HEK293 (cell line): ENCODE results near the gene FADS2.
A peak's percentile ranks its signal among the peaks of the same experiment; 100 is the strongest.

Experiments used
- HOXD13 ChIP-seq: sonication (generic); formaldehyde crosslinking; IDR thresholded peaks from 2 replicates; pipeline ENCODE4 v1.8.0; 2022; ENCODE audit warnings: missing genetic modification reagents, borderline replicate concordance
- IKZF3 ChIP-seq: fragments of 450-650 bp; IDR thresholded peaks from 2 replicates; pipeline ENCODE4 v1.5.0; 2018; ENCODE audit warnings: missing biosample characterization, mild to moderate bottlenecking, missing genetic modification characterization, moderate library complexity
- KLF17 ChIP-seq: fragments of 450-650 bp; formaldehyde crosslinking; IDR thresholded peaks from 2 replicates; pipeline ENCODE4 v1.5.1; 2016; ENCODE audit warnings: missing biosample characterization, missing genetic modification characterization
- MYNN ChIP-seq: fragments of 450-650 bp; formaldehyde crosslinking; IDR thresholded peaks from 2 replicates; pipeline ENCODE4 v1.5.1; 2016; ENCODE audit warnings: missing biosample characterization, missing genetic modification characterization, borderline replicate concordance
- MZF1 ChIP-seq: fragments of 450-650 bp; formaldehyde crosslinking; IDR thresholded peaks from 2 replicates; pipeline ENCODE4 v1.5.1; 2017; ENCODE audit warnings: missing biosample characterization, missing genetic modification characterization, borderline replicate concordance
- PATZ1 ChIP-seq: fragments of 450-650 bp; formaldehyde crosslinking; IDR thresholded peaks from 2 replicates; pipeline ENCODE4 v1.5.1; 2016; ENCODE audit warnings: missing biosample characterization, missing genetic modification characterization
- SCRT1 ChIP-seq: fragments of 450-650 bp; formaldehyde crosslinking; IDR thresholded peaks from 2 replicates; pipeline ENCODE4 v1.5.1; 2016; ENCODE audit warnings: missing biosample characterization, missing genetic modification characterization, borderline replicate concordance
- SCRT2 ChIP-seq: fragments of 450-650 bp; formaldehyde crosslinking; IDR thresholded peaks from 2 replicates; pipeline ENCODE4 v1.5.1; 2016; ENCODE audit warnings: missing biosample characterization, missing genetic modification characterization
- ZBTB1 ChIP-seq: fragments of 450-650 bp; formaldehyde crosslinking; IDR thresholded peaks from 2 replicates; pipeline ENCODE4 v1.5.1; 2016; ENCODE audit warnings: missing biosample characterization, missing genetic modification characterization
- ZBTB10 ChIP-seq: fragments of 450-650 bp; formaldehyde crosslinking; IDR thresholded peaks from 2 replicates; pipeline ENCODE4 v1.5.1; 2016; ENCODE audit warnings: missing biosample characterization, missing genetic modification characterization
- ZBTB20 ChIP-seq: fragments of 450-650 bp; formaldehyde crosslinking; IDR thresholded peaks from 2 replicates; pipeline ENCODE4 v1.5.1; 2016; ENCODE audit warnings: missing biosample characterization, missing genetic modification characterization
- ZBTB8A ChIP-seq: fragments of 450-650 bp; formaldehyde crosslinking; IDR thresholded peaks from 2 replicates; pipeline ENCODE4 v1.5.1; 2016; ENCODE audit warnings: missing biosample characterization, missing genetic modification characterization
- ZNF133 ChIP-seq: fragments of 450-650 bp; formaldehyde crosslinking; IDR thresholded peaks from 2 replicates; pipeline ENCODE4 v1.5.1; 2016; ENCODE audit warnings: missing biosample characterization, missing genetic modification characterization
- ZNF155 ChIP-seq: fragments of 450-650 bp; formaldehyde crosslinking; IDR thresholded peaks from 2 replicates; pipeline ENCODE4 v1.5.1; 2016; ENCODE audit warnings: missing biosample characterization, missing genetic modification characterization
- ZNF341 ChIP-seq: fragments of 450-650 bp; formaldehyde crosslinking; IDR thresholded peaks from 2 replicates; pipeline ENCODE4; 2016; ENCODE audit warnings: low read depth, missing biosample characterization, missing genetic modification characterization
- ZNF362 ChIP-seq: fragments of 450-650 bp; formaldehyde crosslinking; IDR thresholded peaks from 2 replicates; pipeline ENCODE4 v1.5.1; 2016; ENCODE audit warnings: missing biosample characterization, missing genetic modification characterization
- ZNF398 ChIP-seq: fragments of 450-650 bp; formaldehyde crosslinking; IDR thresholded peaks from 2 replicates; pipeline ENCODE4 v1.5.1; 2017; ENCODE audit warnings: missing biosample characterization, missing genetic modification characterization
- ZNF449 ChIP-seq: fragments of 450-650 bp; formaldehyde crosslinking; IDR thresholded peaks from 2 replicates; pipeline ENCODE4 v1.5.1; 2017; ENCODE audit warnings: missing biosample characterization, mild to moderate bottlenecking, missing genetic modification characterization, moderate library complexity
- ZNF501 ChIP-seq: fragments of 450-650 bp; formaldehyde crosslinking; IDR thresholded peaks from 2 replicates; pipeline ENCODE4 v1.5.1; 2016; ENCODE audit warnings: missing biosample characterization, missing genetic modification characterization
- ZNF529 ChIP-seq: fragments of 450-650 bp; formaldehyde crosslinking; IDR thresholded peaks from 2 replicates; pipeline ENCODE4 v1.5.1; 2017; ENCODE audit warnings: missing genetic modification characterization, missing biosample characterization; ENCODE audit not compliant: insufficient replicate concordance
- ZNF561 ChIP-seq: fragments of 450-650 bp; IDR thresholded peaks from 2 replicates; pipeline ENCODE4 v1.5.1; 2018; ENCODE audit warnings: missing biosample characterization, missing genetic modification characterization, borderline replicate concordance
- ZNF596 ChIP-seq: fragments of 450-650 bp; IDR thresholded peaks from 2 replicates; pipeline ENCODE4 v1.5.0; 2018; ENCODE audit warnings: missing biosample characterization, mild to moderate bottlenecking, missing genetic modification characterization, moderate library complexity
- ZNF600 ChIP-seq: fragments of 450-650 bp; formaldehyde crosslinking; IDR thresholded peaks from 2 replicates; pipeline ENCODE4 v1.5.1; 2016; ENCODE audit warnings: missing biosample characterization, missing genetic modification characterization
- ZNF654 ChIP-seq: fragments of 450-650 bp; formaldehyde crosslinking; IDR thresholded peaks from 2 replicates; pipeline ENCODE4 v1.5.1; 2016; ENCODE audit warnings: low read depth, missing biosample characterization, missing genetic modification characterization
- ZNF660 ChIP-seq: fragments of 450-650 bp; IDR thresholded peaks from 2 replicates; pipeline ENCODE4 v1.5.1; 2018; ENCODE audit warnings: missing biosample characterization, mild to moderate bottlenecking, missing genetic modification characterization
- ZNF692 ChIP-seq: fragments of 450-650 bp; formaldehyde crosslinking; IDR thresholded peaks from 2 replicates; pipeline ENCODE4 v1.5.1; 2016; ENCODE audit warnings: missing biosample characterization, missing genetic modification characterization
- ZNF707 ChIP-seq: fragments of 450-650 bp; formaldehyde crosslinking; IDR thresholded peaks from 2 replicates; pipeline ENCODE4 v1.5.1; 2016; ENCODE audit warnings: missing biosample characterization, missing genetic modification characterization

The FADS2 gene

GRCh38 chr11:61891331-61892084 is 63.4 kb downstream of the FADS2 start, which contains the start of gene FADS3 (continued):
- TF ChIP-seq ZNF362 (tag by site-specific recombination) (no peak), ZBTB1 (tag by site-specific recombination) (no peak), HOXD13 (no peak), ZNF660 (tag by site-specific recombination) (no peak), ZNF341 (peak; percentile 75), ZNF654 (tag by site-specific recombination) (no peak), ZNF596 (tag by site-specific recombination) (no peak), ZNF501 (tag by site-specific recombination) (no peak), ZNF449 (tag by site-specific recombination) (peak; percentile 77), KLF17 (tag by site-specific recombination) (0 out of 2 replicates have a peak, but pooled peaks have one; percentile 21), ZNF398 (tag by site-specific recombination) (peak; percentile 50; the same call in 1 of the 2 replicates), SCRT1 (tag by site-specific recombination) (peak; percentile 89), MYNN (tag by site-specific recombination) (no peak), ZNF561 (tag by site-specific recombination) (no peak; the same call in 1 of the 2 replicates), ZNF155 (tag by site-specific recombination) (no peak), SCRT2 (tag by site-specific recombination) (peak; percentile 98), ZNF600 (no peak), ZBTB10 (tag by site-specific recombination) (peak; percentile 60; the same call in 1 of the 2 replicates), ZNF692 (tag by site-specific recombination) (no peak), MZF1 (tag by site-specific recombination) (no peak), ZBTB8A (peak; percentile 77), ZBTB20 (tag by site-specific recombination) (peak; percentile 67; the same call in 1 of the 2 replicates), PATZ1 (peak; percentile 75), ZNF707 (tag by site-specific recombination) (no peak), ZNF133 (no peak), ZNF529 (tag by site-specific recombination) (no peak), IKZF3 (tag by site-specific recombination) (peak; percentile 75; the same call in 1 of the 2 replicates)
